Measurements from ENCODE around the gene NPR2. TPM values are rescaled to one million over a fixed set of nuclear protein-coding genes. Genes with fewer than 3 reads are reported as not detected.

The NPR2 gene
- total and polyA plus RNA-seq, 2 of the 13 experiments (the other 11 are each of a cell fraction or from before 2014, with no cell fraction given) = 7.4 to 9.4 TPM

- Histone ChIP-seq H3K79me2 (ENCODE audit: insufficient read depth, low read length) (no peaks in the 10 kb centered on the region), H3K4me3 (replicated peaks in 1 of 3; ENCODE audit: insufficient read depth in 1 of 3, low read depth in 2 of 3, low read length in 3 of 3) (no peak overlapping the region), H3K9ac (ENCODE audit: insufficient read depth, low read depth, low read length) (no peak overlapping the region), H3K4me2 (ENCODE audit: low read depth, low read length) (no peak overlapping the region), H3K9me3 (ENCODE audit: low read length) (no peaks in the 10 kb centered on the region), H3K36me3 (replicated peaks in 1 of 2; ENCODE audit: control insufficient read depth in 1 of 2, insufficient read depth in 2 of 2, low read length in 2 of 2) (0 out of 5 replicates have a peak, but pooled peaks cover 1 to 2% of the 10 kb centered on the region in 2 experiments), H3K4me1 (ENCODE audit: insufficient read depth, low read length) (peaks cover 8% of the 10 kb centered on the region), H4K20me1 (ENCODE audit: insufficient read depth, low read length) (no peaks in the 10 kb centered on the region), H2AFZ (ENCODE audit: low read length) (no peak overlapping the region), H3K27ac (ENCODE audit: extremely low read length, insufficient read depth, low read length) (no peak overlapping the region), H3K27me3 (ENCODE audit: control insufficient read depth in 1 of 2, insufficient read depth in 2 of 2, low read length in 2 of 2) (no peaks in the 10 kb centered on the region)
- FAIRE-seq = no peak
- no TSS peak for BruUV-seq (replicated peaks)
- no peak for DNase-seq (ENCODE audit: low spot score)
- in situ Hi-C loops (cut with HindIII; ENCODE audit: extremely low pct_ligation_motif_present, low pct_unique_long_range_greater_than_20kb) (no loop called here), intact Hi-C loops (cut with micrococcal nuclease; ENCODE audit: unreplicated experiment) (no loop called here)
- TF ChIP-seq TBX2 (CRISPR knock-in tag; IDR thresholded peaks at IDR 0.05; ENCODE audit: borderline replicate concordance) (no peak), ZNF343 (CRISPR knock-in tag; IDR thresholded peaks at IDR 0.05) (no peak), NFIC (IDR thresholded peaks at IDR 0.05; ENCODE audit: low read length) (no peak), FOXJ3 (CRISPR knock-in tag; IDR thresholded peaks at IDR 0.05; ENCODE audit: borderline replicate concordance) (no peak), ZNF720 (CRISPR knock-in tag; IDR thresholded peaks at IDR 0.05) (no peak), PTBP1 (IDR thresholded peaks at IDR 0.05; ENCODE audit: low read depth, low read length, poor library complexity, severe bottlenecking) (no peak), ZNF841 (CRISPR knock-in tag; IDR thresholded peaks at IDR 0.05; ENCODE audit: borderline replicate concordance) (no peak), ZNF253 (CRISPR knock-in tag; IDR thresholded peaks at IDR 0.05; ENCODE audit: borderline replicate concordance) (no peak), GABPB1 (CRISPR knock-in tag; IDR thresholded peaks at IDR 0.05) (no peak), ZMAT5 (CRISPR knock-in tag; IDR thresholded peaks at IDR 0.05; ENCODE audit: borderline replicate concordance, low read depth) (no peak), RXRB (CRISPR knock-in tag; IDR thresholded peaks at IDR 0.05; ENCODE audit: borderline replicate concordance) (no peak), ZBTB26 (CRISPR knock-in tag; IDR thresholded peaks at IDR 0.05; ENCODE audit: borderline replicate concordance) (no peak), RXRA (CRISPR knock-in tag; IDR thresholded peaks at IDR 0.05) (no peak), GABPA (IDR thresholded peaks at IDR 0.05; ENCODE audit: low read depth, low read length) (no peak), GABPA (CRISPR knock-in tag; IDR thresholded peaks at IDR 0.05; ENCODE audit: low read depth) (no peak), SMARCC2 (IDR thresholded peaks at IDR 0.05) (no peak), POLR2A (IDR thresholded peaks at IDR 0.05; ENCODE audit: insufficient read depth in 1 of 2, low read depth in 2 of 2, low read length in 2 of 2) (no peak), NR1H2 (CRISPR knock-in tag; IDR thresholded peaks at IDR 0.05; ENCODE audit: borderline replicate concordance, low read depth) (no peak)
- ChIA-PET CTCF (ENCODE audit: low intra/inter-chr PET ratio, low total read pairs) (no interaction called here), POLR2A (no interaction called here)
- no peak for ATAC-seq
These were observed 4.3 kb downstream of the NPR2 start for GRCh38 chr9:35795695-35796094.
